GM12875 (cell line): ENCODE results near the gene SPTBN1.

Source experiments
- H3K4me3 ChIP-seq: one replicate; pipeline ENCODE4 v1.5.1; 2011; ENCODE audit warnings: low read depth, low read length, control low read depth
- TF ChIP-seq, protein P1 (sequence below): IDR thresholded peaks from 2 replicates; pipeline ENCODE4 v1.5.1; 2011; ENCODE audit warnings: low read depth, mild to moderate bottlenecking, control low read depth, inconsistent platforms, low read length, moderate library complexity, borderline replicate concordance; ENCODE audit not compliant: insufficient read depth

Gene SPTBN1

DNA sequence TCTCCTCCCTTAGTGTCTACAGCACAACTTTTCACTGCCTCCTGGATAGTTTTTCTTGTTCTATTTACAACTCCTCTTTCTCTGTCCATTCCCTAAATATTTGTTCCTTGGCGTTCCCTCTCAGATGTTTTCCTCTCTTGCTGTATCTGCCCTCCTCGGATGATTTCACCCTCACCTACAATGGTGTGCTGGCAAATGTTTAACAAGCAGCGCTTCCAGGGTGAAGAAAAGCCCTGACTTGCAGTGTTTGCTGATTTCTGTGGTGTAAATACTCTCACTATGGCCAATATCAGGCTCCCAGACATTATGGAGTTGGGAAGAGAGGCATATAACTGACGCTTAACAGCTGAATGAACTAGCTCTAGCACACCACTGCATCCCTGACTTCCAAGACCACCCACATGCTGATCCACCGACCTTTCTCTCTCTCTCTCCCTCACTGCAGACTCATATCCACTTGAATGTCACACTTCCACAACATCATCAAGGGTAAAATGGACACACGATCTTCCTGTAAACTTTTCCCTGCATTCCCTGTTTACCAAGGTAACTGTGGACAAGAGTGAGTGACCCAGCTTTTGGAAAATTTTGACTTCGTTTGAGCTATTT lies 31.5 kb upstream of the SPTBN1 start:
- no peak overlapping the region for H3K4me3 ChIP-seq
- TF ChIP-seq, protein P1, sequence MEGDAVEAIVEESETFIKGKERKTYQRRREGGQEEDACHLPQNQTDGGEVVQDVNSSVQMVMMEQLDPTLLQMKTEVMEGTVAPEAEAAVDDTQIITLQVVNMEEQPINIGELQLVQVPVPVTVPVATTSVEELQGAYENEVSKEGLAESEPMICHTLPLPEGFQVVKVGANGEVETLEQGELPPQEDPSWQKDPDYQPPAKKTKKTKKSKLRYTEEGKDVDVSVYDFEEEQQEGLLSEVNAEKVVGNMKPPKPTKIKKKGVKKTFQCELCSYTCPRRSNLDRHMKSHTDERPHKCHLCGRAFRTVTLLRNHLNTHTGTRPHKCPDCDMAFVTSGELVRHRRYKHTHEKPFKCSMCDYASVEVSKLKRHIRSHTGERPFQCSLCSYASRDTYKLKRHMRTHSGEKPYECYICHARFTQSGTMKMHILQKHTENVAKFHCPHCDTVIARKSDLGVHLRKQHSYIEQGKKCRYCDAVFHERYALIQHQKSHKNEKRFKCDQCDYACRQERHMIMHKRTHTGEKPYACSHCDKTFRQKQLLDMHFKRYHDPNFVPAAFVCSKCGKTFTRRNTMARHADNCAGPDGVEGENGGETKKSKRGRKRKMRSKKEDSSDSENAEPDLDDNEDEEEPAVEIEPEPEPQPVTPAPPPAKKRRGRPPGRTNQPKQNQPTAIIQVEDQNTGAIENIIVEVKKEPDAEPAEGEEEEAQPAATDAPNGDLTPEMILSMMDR = no peak

DNA sequence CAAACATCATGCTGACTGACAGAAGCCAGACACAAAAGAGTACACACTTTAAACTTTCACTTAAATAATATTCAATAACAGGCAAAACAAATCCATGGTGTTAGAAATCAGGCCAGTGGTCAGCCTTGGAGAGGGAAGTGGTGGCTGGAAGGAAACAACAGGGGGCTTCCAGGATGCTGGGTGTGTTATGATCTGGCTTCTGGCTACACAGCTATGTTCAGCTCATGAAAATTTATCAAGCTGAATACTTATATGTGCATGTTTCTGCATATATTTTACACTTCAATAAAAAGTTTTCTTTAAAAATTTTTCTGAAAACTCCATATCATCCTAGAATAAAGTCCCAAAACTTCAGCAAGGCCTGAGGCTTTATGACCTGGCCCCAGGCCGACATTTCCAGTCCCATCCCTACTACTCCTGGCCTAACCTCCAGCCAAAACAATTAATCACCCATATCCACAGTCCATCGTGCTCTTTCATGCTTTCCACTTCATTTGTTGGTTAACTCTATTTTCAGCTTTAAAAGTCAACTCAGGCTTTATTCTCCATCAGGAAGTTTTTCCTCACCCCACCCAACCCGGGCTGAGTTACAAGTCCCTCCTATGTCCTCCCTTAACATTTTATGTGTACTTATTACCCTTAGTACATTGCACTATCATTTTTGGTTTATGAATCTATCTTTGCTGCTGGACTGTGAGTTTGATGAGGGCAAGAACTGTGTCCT lies 27.9 kb upstream of the SPTBN1 start:
- H3K4me3 ChIP-seq = no peak overlapping the region
- TF ChIP-seq, protein P1 = no peak

DNA sequence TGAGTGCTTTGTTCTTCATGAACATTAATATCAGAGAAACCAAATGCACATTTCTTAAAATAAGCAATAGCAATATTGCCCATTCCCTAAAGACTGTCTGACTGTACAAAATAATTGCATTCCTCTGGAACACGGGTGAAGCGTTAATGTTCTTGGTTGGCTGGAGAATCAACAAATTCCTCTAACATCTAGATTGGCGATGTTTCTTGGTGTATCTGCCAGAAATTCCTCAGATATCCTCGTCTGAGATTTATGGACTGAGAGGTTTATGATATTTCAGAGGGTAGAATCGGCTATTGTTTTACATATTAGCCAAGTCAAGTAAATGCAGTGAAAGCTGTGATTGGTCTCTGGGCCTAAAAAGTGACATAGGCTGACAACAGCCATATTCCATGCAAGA lies 27.1 kb upstream of the SPTBN1 start:
- TF ChIP-seq, protein P1 = no peak
- no peak overlapping the region for H3K4me3 ChIP-seq

DNA sequence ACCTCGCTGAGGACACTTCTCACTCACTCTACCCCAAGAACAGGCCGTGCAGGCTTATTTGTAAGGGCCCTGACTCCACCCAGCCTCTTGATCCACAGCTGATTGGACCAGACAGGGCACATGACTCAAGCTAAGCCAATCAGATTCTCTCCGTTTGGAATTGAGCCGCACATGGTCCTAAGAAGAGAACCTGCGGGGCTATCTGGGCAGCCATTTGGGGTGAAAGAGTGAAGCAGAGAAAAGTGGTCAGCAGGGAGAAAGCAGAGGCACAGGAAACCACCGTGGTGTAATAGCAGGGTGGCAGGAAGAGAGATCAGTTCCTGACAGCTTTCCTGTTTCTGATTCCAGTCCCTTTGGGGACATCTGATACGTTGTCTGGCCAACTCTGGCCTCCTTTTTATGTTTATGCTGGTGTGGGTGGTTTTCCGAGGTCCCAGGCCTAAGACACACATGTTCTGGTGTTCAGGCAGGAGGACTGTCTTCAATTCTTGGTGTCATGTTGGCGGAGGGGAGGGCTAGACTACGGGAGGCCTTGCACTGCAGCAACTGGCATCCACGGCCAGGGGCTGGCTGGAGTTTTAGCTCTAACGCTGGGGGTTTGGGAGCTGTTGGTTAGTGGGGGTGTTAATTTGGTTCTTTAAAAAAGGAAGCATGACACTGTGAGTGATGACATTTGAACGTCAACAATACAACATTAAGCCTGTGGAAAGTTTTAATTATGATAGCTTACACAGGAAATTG lies 26.1 kb upstream of the SPTBN1 start:
- H3K4me3 ChIP-seq = no peak overlapping the region
- TF ChIP-seq, protein P1 = no peak

DNA sequence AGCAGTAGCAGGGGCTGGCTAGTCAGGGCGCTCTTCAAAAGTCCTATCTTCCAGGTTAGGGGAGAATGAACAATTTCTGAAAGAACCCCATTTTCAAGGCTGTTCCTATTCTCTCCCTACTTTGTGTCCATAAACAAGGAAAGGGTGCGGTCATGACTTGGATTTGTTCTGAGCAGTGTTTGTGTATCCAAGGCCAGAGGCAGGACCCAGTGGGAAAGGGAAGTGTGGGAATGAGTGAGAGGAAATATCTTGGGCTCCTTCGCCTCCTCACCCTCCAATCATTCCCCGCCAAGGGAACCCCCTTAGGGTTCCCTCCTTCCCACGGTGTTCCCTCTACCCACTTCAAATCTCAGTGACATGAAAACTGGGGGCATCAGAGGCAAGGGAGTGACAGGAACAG lies 25.5 kb upstream of the SPTBN1 start:
- TF ChIP-seq, protein P1 = no peak
- no peak overlapping the region for H3K4me3 ChIP-seq

DNA sequence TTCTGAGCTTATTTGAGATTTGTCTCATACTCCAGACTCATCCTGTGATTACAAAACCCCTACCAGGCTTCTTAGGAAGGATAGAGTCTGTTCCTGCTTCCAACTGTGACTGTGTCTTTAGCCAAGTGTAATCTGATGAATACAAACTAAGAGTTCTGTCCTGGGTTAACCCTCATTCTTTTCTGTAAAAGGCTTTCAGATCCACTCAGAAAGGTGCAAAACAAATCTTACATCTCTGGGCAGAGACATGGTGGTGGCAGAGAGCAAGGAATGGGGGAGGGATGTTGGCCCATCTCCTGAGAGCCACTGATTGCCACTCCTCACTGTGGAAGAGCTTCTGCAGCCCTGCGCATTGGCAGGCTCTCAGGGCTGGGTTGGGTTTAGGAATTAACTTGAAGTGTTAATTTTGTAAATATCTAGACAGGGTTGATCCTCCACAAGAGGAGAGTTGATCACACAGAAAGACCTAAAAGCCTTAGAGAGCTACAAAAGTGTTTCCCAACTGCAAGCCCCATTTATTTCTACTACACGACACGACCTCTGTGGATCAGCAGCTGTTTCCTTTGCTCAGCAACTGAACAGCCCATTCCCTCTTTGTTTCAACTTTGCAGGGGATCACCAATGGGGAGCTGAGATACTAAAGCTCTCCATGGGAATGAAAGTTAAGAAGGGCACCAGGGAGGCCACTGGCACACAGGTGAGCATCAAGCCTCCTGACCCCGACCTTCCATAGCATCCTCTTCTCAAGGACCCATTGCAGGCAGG lies 23.7 kb upstream of the SPTBN1 start:
- TF ChIP-seq, protein P1 = no peak
- no peak overlapping the region for H3K4me3 ChIP-seq
